Measurements from ENCODE around the gene TUBGCP3.

TUBGCP3 gene

GRCh38 chr13:112453207-112453829 is 134.6 kb downstream of the TUBGCP3 start:
- no peak for DNase-seq (ENCODE audit: low read depth)

DNA sequence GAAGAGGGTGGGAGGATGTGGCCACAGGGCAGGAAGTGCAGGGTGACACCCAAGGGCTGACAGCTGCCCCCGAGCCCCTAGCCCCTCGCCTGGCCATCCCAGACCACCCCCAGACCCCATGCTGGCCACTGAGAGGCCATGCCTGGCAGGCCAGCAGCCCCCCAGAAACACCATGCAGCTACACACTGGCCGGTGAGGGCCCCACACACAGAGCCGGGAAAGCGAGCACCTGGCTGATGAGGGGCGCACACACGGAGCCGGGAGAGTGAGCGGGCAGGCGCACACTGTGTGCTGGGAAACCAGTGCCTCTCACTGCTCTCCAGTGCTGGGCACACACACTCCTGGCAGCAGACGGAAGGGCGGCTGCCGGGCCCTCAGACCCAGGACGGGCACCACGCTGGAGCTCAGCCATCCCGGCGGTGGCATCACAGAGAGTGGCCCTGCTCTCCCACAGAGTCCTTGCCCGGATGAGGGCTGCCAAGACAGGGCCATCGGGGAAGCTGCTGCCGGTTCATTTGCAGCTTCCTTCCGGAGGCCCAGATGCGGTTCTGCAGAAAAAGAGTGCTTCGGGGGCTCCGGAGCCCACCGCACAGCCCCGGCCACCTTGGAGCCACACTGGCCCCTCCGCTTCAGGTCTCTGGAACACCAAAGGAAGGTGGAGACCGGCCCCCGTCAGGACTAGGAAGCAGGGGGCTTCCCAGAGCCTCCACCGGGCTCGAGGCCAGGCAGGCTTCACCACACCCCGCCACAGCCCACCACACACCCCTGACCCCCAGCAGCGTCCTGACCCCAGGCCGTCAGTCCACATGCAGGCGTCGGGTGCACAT is 135.4 kb downstream of the TUBGCP3 start:
- no peak for DNase-seq (ENCODE audit: low read depth)

DNA sequence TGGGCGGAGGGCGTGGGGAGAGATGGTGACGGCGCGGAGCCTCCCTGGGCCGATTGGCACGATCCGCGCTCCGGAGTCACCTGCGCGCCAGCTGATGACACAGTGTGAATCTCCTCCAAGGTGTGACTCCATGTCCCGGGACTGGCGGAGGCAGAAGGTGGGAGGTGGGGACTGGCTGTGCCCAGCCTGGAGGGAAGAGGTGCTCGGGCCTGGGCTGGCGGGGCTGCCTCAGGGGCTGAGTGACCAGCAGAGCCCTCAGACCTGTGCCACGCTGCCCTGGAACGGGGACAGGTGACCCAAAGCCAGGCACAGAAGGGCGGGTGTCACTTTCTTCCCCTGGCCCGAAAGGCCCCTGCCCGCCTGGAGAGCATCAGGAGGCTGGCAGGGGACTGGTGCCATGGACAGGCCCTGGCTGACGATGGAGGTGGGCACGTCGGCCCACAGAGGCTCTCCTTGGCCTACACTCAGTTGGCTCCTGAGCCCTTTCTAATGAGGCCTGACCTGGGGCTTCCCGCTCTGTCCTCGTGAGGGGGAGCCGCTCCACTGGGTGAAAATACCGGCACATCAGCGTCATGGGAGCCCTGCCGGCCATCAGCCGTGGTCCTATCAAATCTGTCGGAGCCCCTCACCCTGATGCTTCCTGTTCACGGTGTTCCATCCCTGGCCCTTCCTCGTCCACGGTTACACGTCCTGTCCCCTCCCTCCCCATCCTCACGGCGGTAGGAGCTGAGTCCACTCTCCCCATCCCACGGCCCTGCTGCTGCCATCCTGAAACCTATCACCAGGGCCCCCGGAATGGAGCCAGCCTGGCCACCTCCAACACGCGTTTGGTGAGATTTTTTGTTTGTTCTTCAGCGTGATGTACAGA is 136.2 kb downstream of the TUBGCP3 start:
- DNase-seq (ENCODE audit: low read depth): no peak

DNA sequence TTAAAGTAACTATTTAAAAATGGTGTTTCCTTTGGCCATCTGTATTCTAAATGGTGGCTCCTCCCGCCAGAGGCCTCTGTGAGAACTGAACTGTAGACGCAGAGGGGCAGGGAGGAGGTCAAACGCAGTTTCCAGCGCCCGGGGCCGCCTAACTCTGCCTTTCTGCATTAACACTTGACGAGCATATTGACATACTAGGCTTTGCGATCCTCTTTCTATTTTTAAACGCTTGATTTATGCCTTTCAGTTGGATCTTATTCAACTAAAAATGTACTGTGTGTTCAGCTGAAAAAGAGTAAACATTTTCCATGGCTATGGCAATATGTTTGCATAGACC is 137.1 kb downstream of the TUBGCP3 start:
- no peak for DNase-seq (ENCODE audit: low read depth)

- no peak for DNase-seq (ENCODE audit: low read depth)
These were observed 137.6 kb downstream of the TUBGCP3 start for GRCh38 chr13:112450118-112450903.

- DNase-seq (ENCODE audit: low read depth): no peak
These were observed 138.4 kb downstream of the TUBGCP3 start for GRCh38 chr13:112449545-112449930.

DNA sequence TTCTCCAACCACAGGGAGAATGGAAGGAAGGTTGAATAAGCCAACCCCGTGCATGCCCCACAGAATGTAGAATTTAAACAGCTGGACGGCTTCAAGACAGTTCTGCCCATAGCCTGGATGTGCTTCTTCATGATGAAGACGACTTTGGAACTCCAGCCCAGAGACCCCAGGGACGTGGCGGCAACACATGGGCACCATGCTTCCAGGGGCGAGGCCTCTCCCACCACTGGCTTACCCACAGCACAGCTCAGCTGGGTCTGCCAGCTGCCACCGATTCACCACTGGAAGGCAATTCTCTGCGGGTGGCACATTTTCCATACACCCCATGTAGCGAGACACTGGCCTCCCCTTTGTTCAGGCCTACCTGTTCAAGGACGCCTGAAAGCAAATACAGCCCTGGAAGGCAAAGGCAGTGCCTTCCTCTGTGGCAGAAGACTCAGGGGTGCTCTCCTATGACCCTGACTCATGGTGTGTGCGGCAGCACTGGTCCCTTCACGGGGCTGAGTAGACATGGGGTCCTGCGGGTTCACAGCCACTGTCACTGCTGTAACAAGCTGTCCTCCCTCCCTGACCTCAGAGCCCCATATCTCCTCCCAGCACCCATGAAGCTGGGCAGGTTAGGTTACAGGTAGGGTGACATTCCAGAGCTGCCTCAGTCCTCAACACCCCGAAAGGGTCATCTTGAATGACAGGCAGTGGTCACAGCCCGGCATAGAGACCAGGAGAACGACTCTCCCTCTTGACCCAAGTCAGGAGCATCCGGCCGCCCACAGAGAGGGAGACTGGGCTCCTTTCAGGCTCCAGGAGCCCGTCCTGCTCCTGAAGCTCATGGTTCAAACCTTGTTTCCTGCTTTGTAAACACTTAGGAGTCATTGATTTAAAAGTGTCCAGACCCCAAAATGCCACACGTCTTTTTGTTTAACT is 139.1 kb downstream of the TUBGCP3 start:
- no peak for DNase-seq (ENCODE audit: low read depth)

- no peak for DNase-seq (ENCODE audit: low read depth)
These were observed 140.0 kb downstream of the TUBGCP3 start for GRCh38 chr13:112447761-112448603.

GRCh38 chr13:112447306-112447705 is 140.6 kb downstream of the TUBGCP3 start:
- no peak for DNase-seq (ENCODE audit: low read depth)

DNA sequence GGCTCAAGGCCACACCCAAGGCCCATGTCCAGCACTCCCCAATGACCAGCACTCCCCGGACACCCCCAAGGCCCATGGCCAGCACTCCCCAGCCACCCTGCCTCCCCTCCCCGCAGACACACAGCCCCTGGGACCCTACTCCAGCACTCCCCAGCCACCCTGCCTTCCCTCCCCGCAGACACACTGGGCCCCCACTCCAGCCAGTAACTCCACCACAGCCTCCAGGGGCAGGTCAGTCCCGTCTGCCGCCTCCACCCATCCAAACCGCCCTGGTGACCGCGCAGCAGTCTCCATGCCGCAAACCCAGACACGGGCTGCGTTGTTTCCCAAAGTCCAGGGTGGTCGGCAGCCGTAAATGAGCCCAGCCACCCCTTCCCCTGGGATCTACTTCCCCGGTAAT is 141.1 kb downstream of the TUBGCP3 start:
- no peak for DNase-seq (ENCODE audit: low read depth)

DNA sequence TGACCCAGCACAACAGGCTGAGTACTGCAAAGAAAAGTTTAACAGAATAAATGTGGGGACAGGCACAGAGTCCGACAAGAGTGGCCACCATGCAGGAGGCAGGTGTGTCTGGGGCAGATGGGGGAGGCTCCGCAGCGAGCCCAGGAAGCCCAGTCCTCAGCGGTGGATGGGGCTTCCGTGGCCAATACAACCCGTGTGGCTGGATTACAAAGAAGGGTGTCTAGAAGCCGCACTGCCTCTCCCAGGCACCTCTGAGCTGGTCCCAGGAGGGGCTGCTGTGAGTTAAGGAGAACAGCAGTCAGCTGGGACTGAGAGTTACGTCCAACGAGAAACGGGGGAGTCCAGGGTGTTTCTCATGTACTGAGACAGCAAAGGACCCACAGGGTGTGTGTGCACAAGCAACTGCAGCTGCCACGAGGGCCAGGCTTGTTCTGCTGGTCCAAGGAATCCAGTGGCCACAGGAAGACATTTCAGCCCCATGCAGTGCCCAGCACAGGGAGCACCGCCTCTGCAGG is 141.5 kb downstream of the TUBGCP3 start:
- DNase-seq (ENCODE audit: low read depth): no peak

GRCh38 chr13:112445411-112446271 is 142.3 kb downstream of the TUBGCP3 start:
- DNase-seq (ENCODE audit: low read depth): no peak

DNA sequence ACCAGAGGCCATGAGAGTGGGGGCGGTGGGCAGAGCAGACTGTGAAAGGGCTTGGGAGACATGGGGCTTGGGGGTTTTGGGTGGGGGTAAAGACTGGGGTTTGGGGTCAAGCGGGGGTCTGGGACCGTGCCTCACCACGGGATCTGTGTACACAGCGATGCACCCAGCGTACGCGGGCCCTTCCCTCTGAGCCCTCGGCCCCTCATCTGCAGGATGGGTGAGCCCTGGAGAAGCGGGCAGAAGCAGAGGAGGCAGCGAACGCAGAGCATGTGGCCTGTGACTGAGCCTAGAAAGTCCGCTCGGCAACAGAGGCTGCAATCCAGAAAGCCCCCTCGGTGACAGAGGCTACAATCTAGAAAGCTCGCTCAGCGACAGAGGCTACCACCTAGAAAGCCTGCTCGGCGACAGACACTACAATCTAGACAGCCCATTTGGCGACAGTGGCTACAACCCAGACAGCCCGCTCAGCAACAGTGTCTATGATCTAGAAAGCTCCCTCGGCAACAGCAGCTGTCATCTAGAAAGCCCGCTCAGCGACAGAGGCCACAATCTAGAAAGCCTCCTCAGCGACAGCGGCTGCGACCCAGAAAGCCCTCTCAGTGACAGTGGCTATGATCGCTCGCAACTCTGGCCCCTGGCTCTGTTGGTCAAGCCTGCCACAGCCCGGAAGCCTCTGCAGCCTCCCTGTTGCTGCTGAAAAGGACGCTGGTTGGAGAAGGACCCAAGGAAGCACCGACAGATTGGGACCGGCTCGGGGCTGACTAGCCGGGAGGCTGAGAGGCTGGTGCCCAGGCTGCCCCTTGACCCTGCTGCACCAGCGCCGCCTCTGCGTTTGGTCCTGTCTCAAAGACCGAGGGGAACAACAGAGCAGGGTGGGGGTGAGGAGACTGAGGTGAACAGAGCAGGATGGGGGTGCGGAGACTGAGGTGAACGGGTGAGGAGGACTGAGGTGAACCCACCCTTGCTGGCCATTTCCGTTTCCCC is 143.2 kb downstream of the TUBGCP3 start:
- no peak for DNase-seq (ENCODE audit: low read depth)

- peak; percentile 33 for DNase-seq (ENCODE audit: low read depth)
These were observed 144.0 kb downstream of the TUBGCP3 start for GRCh38 chr13:112443995-112444311.

GRCh38 chr13:112443191-112443994 is 144.6 kb downstream of the TUBGCP3 start:
- no peak for DNase-seq (ENCODE audit: low read depth)

DNA sequence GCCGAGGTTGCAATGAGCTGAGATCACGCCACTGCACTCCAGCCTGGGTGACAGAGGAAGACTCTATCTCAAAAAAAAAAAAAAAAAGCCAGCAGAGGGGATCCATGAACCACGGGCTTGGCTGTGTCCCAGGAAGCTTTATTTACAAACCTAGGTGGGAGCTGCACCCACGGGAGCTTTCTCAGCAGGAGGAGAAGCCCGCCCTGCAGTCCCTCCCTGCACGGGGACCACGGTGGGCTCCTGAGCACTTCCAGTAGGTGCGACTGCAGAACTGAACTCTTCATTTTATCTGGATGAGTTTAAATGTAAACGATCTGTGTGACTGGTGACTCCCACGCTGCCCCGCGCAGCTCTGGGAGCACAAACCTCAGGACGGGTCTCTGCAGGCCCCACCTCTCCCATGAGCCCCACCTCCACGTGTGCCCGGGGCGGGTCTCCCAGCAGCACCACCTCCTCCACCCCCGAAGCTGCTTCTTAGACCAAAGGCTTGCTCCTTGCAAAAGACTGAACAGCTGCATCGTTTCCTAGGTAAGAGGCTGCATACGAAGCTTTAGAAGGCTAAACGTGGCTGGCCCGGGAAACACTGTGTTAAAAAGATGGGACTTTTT is 145.4 kb downstream of the TUBGCP3 start:
- DNase-seq (ENCODE audit: low read depth): no peak

Data from fibroblast of the conjunctiva (primary cell).